Stimulated activated CD8-positive, alpha-beta memory T cell treated with anti-CD3 and anti-CD28 coated beads, Interleukin-12 subunit alpha, Interleukin-12 subunit beta, amount 100 ng/mL, for 4 hours (primary cell): Measurements from ENCODE around the gene SV2A.
A peak's percentile ranks its signal among the peaks of the same experiment; 100 is the strongest.
"Not testable (repeated sequence)": the region's sequence is repeated elsewhere in the genome, so short reads cannot be mapped to it uniquely, and the experiment has no call there.

ENCODE experiments used
- DNase-seq: peaks from one replicate; pipeline ENCODE4 v3.0.0-alpha.2; 2020; ENCODE audit warnings: low read depth

SV2A gene

GRCh38 chr1:149886396-149887195 is 31.0 kb downstream of the SV2A start:
- peak; percentile 57 for DNase-seq

- not testable (repeated sequence) for DNase-seq
Observed at GRCh38 chr1:149886121-149886395, 31.6 kb downstream of the SV2A start.

GRCh38 chr1:149885339-149886120 is 32.1 kb downstream of the SV2A start:
- DNase-seq, result peak; percentile 31

- no peak for DNase-seq
Observed at GRCh38 chr1:149884433-149885338, 33.0 kb downstream of the SV2A start.

- no peak for DNase-seq
Observed at GRCh38 chr1:149883598-149884247, 33.9 kb downstream of the SV2A start.

- DNase-seq, result no peak
Observed at GRCh38 chr1:149881876-149882275, 35.8 kb downstream of the SV2A start.

GRCh38 chr1:149879556-149879955 is 38.1 kb downstream of the SV2A start:
- DNase-seq, result no peak

GRCh38 chr1:149877211-149877946 is 40.3 kb downstream of the SV2A start:
- no peak for DNase-seq

GRCh38 chr1:149873060-149873459 is 44.6 kb downstream of the SV2A start:
- not testable (repeated sequence) for DNase-seq

- not testable (repeated sequence) for DNase-seq
Observed at GRCh38 chr1:149866887-149867286, 50.8 kb downstream of the SV2A start.

GRCh38 chr1:149861497-149862054 is 56.1 kb downstream of the SV2A start:
- not testable (repeated sequence) for DNase-seq

- DNase-seq, result not testable (repeated sequence)
Observed at GRCh38 chr1:149860684-149861496, 56.8 kb downstream of the SV2A start.

- not testable (repeated sequence) for DNase-seq
Observed at GRCh38 chr1:149860271-149860670, 57.4 kb downstream of the SV2A start.
